HL-60/S4 treated with retinoic acid at 250 ng/mL for 4 days and 3 days (cell line): ENCODE measurements around the gene SPTAN1.
"Not testable (repeated sequence)": the region's sequence is repeated elsewhere in the genome, so short reads cannot be mapped to it uniquely, and the experiment has no call there.

Experiments used
- in situ Hi-C: fragments of 300-500 bp; cut with MboI; formaldehyde crosslinking; loops from 2 replicates; pipeline ENCODE4 v1.7.0; 2022; ENCODE audit warnings: low sequenced_read_pairs

SPTAN1 gene

GRCh38 chr9:128552744-128553440, 505 bp downstream of the SPTAN1 start:
- in situ Hi-C loops, result no loop called here

GRCh38 chr9:128553728-128554127, 1.3 kb downstream of the SPTAN1 start:
- in situ Hi-C loops, result no loop called here

GRCh38 chr9:128554155-128554862, 1.9 kb downstream of the SPTAN1 start:
- in situ Hi-C loops, result no loop called here

- in situ Hi-C loops, result no loop called here
Observed at GRCh38 chr9:128555180-128555721, 2.9 kb downstream of the SPTAN1 start.

GRCh38 chr9:128556276-128556675, 3.9 kb downstream of the SPTAN1 start:
- in situ Hi-C loops, result no loop called here

GRCh38 chr9:128556926-128557634, 4.7 kb downstream of the SPTAN1 start:
- in situ Hi-C loops, result no loop called here

GRCh38 chr9:128558431-128559310, 6.3 kb downstream of the SPTAN1 start:
- in situ Hi-C loops, result no loop called here

- in situ Hi-C loops, result no loop called here
Observed at GRCh38 chr9:128565578-128565977, 13.2 kb downstream of the SPTAN1 start.

- in situ Hi-C loops, result no loop called here
Observed at GRCh38 chr9:128568470-128569078, 16.2 kb downstream of the SPTAN1 start.

GRCh38 chr9:128575469-128575868, 23.1 kb downstream of the SPTAN1 start:
- in situ Hi-C loops, result no loop called here

- in situ Hi-C loops, result no loop called here
Observed at GRCh38 chr9:128575916-128576315, 23.5 kb downstream of the SPTAN1 start.

- in situ Hi-C loops, result no loop called here
Observed at GRCh38 chr9:128577206-128577605, 24.8 kb downstream of the SPTAN1 start.

GRCh38 chr9:128579194-128579593, 26.8 kb downstream of the SPTAN1 start:
- in situ Hi-C loops, result no loop called here

GRCh38 chr9:128580731-128581130, 28.3 kb downstream of the SPTAN1 start:
- in situ Hi-C loops, result no loop called here

- in situ Hi-C loops, result not testable (repeated sequence)
Observed at GRCh38 chr9:128585155-128585554, 32.8 kb downstream of the SPTAN1 start.

- in situ Hi-C loops, result not testable (repeated sequence)
Observed at GRCh38 chr9:128586934-128587333, 34.5 kb downstream of the SPTAN1 start.

GRCh38 chr9:128587453-128587852, 35.1 kb downstream of the SPTAN1 start:
- in situ Hi-C loops, result no loop called here

GRCh38 chr9:128588581-128589233, 36.3 kb downstream of the SPTAN1 start:
- in situ Hi-C loops, result no loop called here

GRCh38 chr9:128593039-128593438, 40.7 kb downstream of the SPTAN1 start:
- in situ Hi-C loops, result no loop called here

- in situ Hi-C loops, result no loop called here
Observed at GRCh38 chr9:128593856-128594255, 41.5 kb downstream of the SPTAN1 start.
